GM23248 (cell line): ENCODE results near the gene SPNS3.

Source experiments
- EZH2 ChIP-seq: fragments of 200-600 bp; sonication (generic); IDR thresholded peaks from 2 replicates; pipeline ENCODE4 v1.6.1; 2018; ENCODE audit warnings: antibody characterized with exemption, mild to moderate bottlenecking; ENCODE audit not compliant: insufficient read depth, poor library complexity, severe bottlenecking
- EZH2phosphoT487 ChIP-seq: fragments of 200-600 bp; sonication (generic); IDR thresholded peaks from 2 replicates; pipeline ENCODE4 v1.6.1; 2018; ENCODE audit warnings: antibody characterized with exemption, moderate library complexity, mild to moderate bottlenecking, low read depth; ENCODE audit not compliant: insufficient read depth

GRCh38 chr17:4440690-4441686 lies 7.2 kb downstream of the SPNS3 start:
- TF ChIP-seq EZH2 (no peak), EZH2phosphoT487 (no peak)
